Transverse colon (tissue), 4 donors: ENCODE results near the gene CACNA2D4. TPM values are rescaled to one million over a fixed set of nuclear protein-coding genes. Genes with fewer than 3 reads are reported as not detected.

ENCODE experiments used
- DNase-seq: peaks from one replicate; pipeline ENCODE4 v3.0.0-alpha.2; 2019
- H3K27ac ChIP-seq, 4 donors: fragments of 200-600 bp; sonication (generic); 2 replicates each; pipeline ENCODE4 v1.5.1; 2016 to 2018; ENCODE audit warnings: inconsistent platforms in 4 of 4
- H3K27me3 ChIP-seq: fragments of 200-600 bp; sonication (generic); 2 replicates; pipeline ENCODE4 v1.5.1; 2017; ENCODE audit warnings: inconsistent platforms
- H3K36me3 ChIP-seq, 4 donors: fragments of 200-600 bp; sonication (generic); 2 replicates each; pipeline ENCODE4 v1.5.1; 2017 to 2019; ENCODE audit warnings: inconsistent platforms in 4 of 4
- H3K4me1 ChIP-seq, 4 donors: fragments of 200-600 bp; sonication (generic); 2 replicates each; pipeline ENCODE4 v1.5.1; 2017 to 2020; ENCODE audit warnings: inconsistent platforms in 4 of 4
- H3K4me3 ChIP-seq, 4 donors: fragments of 200-600 bp; sonication (generic); 1 replicate in 1 of 4; 2 replicates in 3 of 4; pipeline versions ENCODE4 v1.5.1 to v1.6.1; 2017 to 2019; ENCODE audit warnings: inconsistent platforms in 4 of 4
- H3K9me3 ChIP-seq, 2 donors: fragments of 200-600 bp; sonication (generic); 2 replicates each; pipeline ENCODE4 v1.5.1; 2017 to 2019; ENCODE audit warnings: inconsistent platforms in 2 of 2
- EP300 ChIP-seq: sonication (generic); formaldehyde crosslinking; IDR thresholded peaks from one replicate; pipeline ENCODE4 v1.6.1; 2017; ENCODE audit warnings: antibody characterized with exemption, low read depth
- POLR2A ChIP-seq: fragments of 450-650 bp; IDR thresholded peaks from one replicate; pipeline ENCODE4 v1.6.1; 2016; ENCODE audit warnings: antibody characterized with exemption, mild to moderate bottlenecking, moderate library complexity
- POLR2AphosphoS5 ChIP-seq, 3 donors: sonication (generic); formaldehyde crosslinking; IDR thresholded peaks; one replicate each; pipeline ENCODE4 v1.6.1; 2016; ENCODE audit warnings: antibody characterized with exemption in 3 of 3
- WGBS, 2 donors: methylation state at CpG; one replicate each; pipeline ENCODE4 v1.1.5; 2018; ENCODE audit warnings: low coverage in 1 of 2; 5-methylcytosine and 5-hydroxymethylcytosine counted together
- in situ Hi-C, 4 donors: fragments of 200-750 bp; cut with MboI; loops; one replicate each; pipeline versions ENCODE4 v1.15.0 to v1.15.1; 2017; ENCODE audit warnings: low sequenced_read_pairs in 3 of 4, low pct_ligation_motif_present in 1 of 4, low pct_unique_long_range_greater_than_20kb in 1 of 4
- intact Hi-C: fragments of 100-400 bp; cut with DNase I; formaldehyde crosslinking; loops from one replicate; pipeline ENCODE4 v1.15.1; 2023; ENCODE audit warnings: low total_unique reads
- total RNA-seq, 4 donors: library from RNA; depleted of rRNA; stranded (reverse); fragments of >200 nt; gene quantifications; one replicate each; pipeline ENCODE4 v1.1.0, GENCODE V29; 2016
- TF ChIP-seq, protein P1 (sequence below), 5 experiments: fragments of 200-600 bp in 3 of 5; fragments of 450-650 bp in 2 of 5; sonication (generic) in 3 of 5; IDR thresholded peaks; 1 replicate in 2 of 5; 2 replicates in 3 of 5; pipeline ENCODE4 v1.5.1; 2016 to 2017; ENCODE audit warnings: antibody characterized with exemption in 5 of 5, inconsistent platforms in 3 of 5, mild to moderate bottlenecking in 2 of 5, moderate library complexity in 1 of 5

Gene CACNA2D4
- total RNA-seq, 4 donors from 2014 or later = 6.5 to 22.8 (median 7.2) TPM; not detected in 1

GRCh38 chr12:1875608-1876007, 42.8 kb downstream of the CACNA2D4 start:
- Histone ChIP-seq H3K27ac (no peak overlapping the region), H3K36me3 (no peaks in the 10 kb centered on the region), H3K4me1 (no peaks in the 10 kb centered on the region), H3K4me3 (no peak overlapping the region), H3K27me3 (no peaks in the 10 kb centered on the region), H3K9me3 (no peaks in the 10 kb centered on the region)
- no peak for TF ChIP-seq EP300
- WGBS, 2 donors = 73% methylated on average over 6 of the region's 6 CpGs; no CpG with 5 or more reads in 1 of the 2 donors
- in situ Hi-C loops = no loop called here
- intact Hi-C loops = no loop called here
- DNase-seq = no peak

GRCh38 chr12:1873531-1874510, 44.6 kb downstream of the CACNA2D4 start:
- Histone ChIP-seq H3K4me3 (no peak overlapping the region), H3K9me3 (no peaks in the 10 kb centered on the region), H3K36me3 (no peaks in the 10 kb centered on the region), H3K4me1 (no peaks in the 10 kb centered on the region), H3K27ac (no peak overlapping the region), H3K27me3 (no peaks in the 10 kb centered on the region)
- TF ChIP-seq, protein P1, sequence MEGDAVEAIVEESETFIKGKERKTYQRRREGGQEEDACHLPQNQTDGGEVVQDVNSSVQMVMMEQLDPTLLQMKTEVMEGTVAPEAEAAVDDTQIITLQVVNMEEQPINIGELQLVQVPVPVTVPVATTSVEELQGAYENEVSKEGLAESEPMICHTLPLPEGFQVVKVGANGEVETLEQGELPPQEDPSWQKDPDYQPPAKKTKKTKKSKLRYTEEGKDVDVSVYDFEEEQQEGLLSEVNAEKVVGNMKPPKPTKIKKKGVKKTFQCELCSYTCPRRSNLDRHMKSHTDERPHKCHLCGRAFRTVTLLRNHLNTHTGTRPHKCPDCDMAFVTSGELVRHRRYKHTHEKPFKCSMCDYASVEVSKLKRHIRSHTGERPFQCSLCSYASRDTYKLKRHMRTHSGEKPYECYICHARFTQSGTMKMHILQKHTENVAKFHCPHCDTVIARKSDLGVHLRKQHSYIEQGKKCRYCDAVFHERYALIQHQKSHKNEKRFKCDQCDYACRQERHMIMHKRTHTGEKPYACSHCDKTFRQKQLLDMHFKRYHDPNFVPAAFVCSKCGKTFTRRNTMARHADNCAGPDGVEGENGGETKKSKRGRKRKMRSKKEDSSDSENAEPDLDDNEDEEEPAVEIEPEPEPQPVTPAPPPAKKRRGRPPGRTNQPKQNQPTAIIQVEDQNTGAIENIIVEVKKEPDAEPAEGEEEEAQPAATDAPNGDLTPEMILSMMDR (IDR thresholded peaks at IDR 0.05) = no peak
- no peak for TF ChIP-seq POLR2AphosphoS5 (IDR thresholded peaks at IDR 0.05)
- TF ChIP-seq EP300 = no peak
- no peak for TF ChIP-seq POLR2A
- DNase-seq = no peak
- in situ Hi-C loops (no loop called here), intact Hi-C loops (no loop called here)
- 67 to 81% methylated on average over 3 to 5 of the region's 5 CpGs for WGBS, 2 donors

DNA sequence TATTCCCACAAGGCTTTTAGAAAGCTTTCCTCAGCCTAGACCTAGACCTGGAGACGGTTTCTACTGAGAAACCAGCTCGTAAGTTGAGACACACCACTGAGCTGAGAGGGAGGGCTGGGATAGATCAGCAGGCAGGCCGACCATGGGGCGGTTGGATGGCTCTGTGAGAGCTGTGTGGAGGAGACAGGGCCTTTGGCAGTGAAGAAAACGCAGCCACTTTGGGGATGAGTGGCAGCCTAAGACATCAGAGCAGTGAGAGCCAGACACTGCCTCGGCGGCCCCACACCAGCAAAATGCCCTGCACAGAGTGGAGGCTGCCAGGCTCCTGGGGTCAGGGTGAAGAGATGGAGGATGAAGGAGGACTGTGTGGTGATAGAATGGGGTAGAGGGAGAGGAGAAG, 46.0 kb downstream of the CACNA2D4 start:
- no peak for DNase-seq
- Histone ChIP-seq H3K4me3 (no peak overlapping the region), H3K4me1 (no peaks in the 10 kb centered on the region), H3K9me3 (no peaks in the 10 kb centered on the region), H3K27ac (no peak overlapping the region), H3K36me3 (no peaks in the 10 kb centered on the region), H3K27me3 (peaks cover 4% of the 10 kb centered on the region)
- in situ Hi-C loops (no loop called here), intact Hi-C loops (no loop called here)
- 79 to 100% methylated on average over 2 to 7 of the region's 7 CpGs for WGBS, 2 donors
- TF ChIP-seq, protein P1 (IDR thresholded peaks at IDR 0.05) = no peak
- TF ChIP-seq POLR2A = no peak

GRCh38 chr12:1872001-1872400, 46.5 kb downstream of the CACNA2D4 start:
- H3K4me1 ChIP-seq = no peaks in the 10 kb centered on the region
- no peaks in the 10 kb centered on the region for H3K9me3 ChIP-seq
- no peak for DNase-seq
- in situ Hi-C loops (no loop called here), intact Hi-C loops (no loop called here)
- H3K4me3 ChIP-seq = no peak overlapping the region
- TF ChIP-seq POLR2A (no peak), POLR2AphosphoS5 (IDR thresholded peaks at IDR 0.05) (no peak), EP300 (no peak)
- TF ChIP-seq, protein P1 (IDR thresholded peaks at IDR 0.05) = no peak
- WGBS, 2 donors = 78 to 100% methylated on average over 1 to 6 of the region's 6 CpGs
- H3K36me3 ChIP-seq = no peaks in the 10 kb centered on the region
- H3K27me3 ChIP-seq = peaks cover 4% of the 10 kb centered on the region
- no peak overlapping the region for H3K27ac ChIP-seq
